OCI-LY7 (cell line): ENCODE results near the gene PRICKLE2.

Experiments
- CTCF ChIP-seq: fragments of 200-600 bp; sonication (generic); conservative IDR thresholded peaks from 2 replicates; pipeline ENCODE4 v1.5.1; 2014; ENCODE audit warnings: mild to moderate bottlenecking, antibody characterized with exemption, low read length, moderate library complexity, mixed read lengths
- EZH2phosphoT487 ChIP-seq: fragments of 200-600 bp; sonication (generic); IDR thresholded peaks from 2 replicates; pipeline ENCODE4 v1.6.1; 2018; ENCODE audit warnings: low read depth, borderline replicate concordance, mild to moderate bottlenecking, mixed run types, antibody characterized with exemption, low read length, moderate library complexity, mixed read lengths

GRCh38 chr3:64054488-64054887 is 170.8 kb downstream of the PRICKLE2 start:
- TF ChIP-seq CTCF = no peak
- TF ChIP-seq EZH2phosphoT487 = no peak
